ENCODE measurements around the gene TSPEAR. TPM values are rescaled to one million over a fixed set of nuclear protein-coding genes. Genes with fewer than 3 reads are reported as not detected.
A peak's percentile ranks its signal among the peaks of the same experiment; 100 is the strongest.

TSPEAR gene
- total and polyA plus RNA-seq, 2 of the 13 experiments (the other 11 are each of a cell fraction or from before 2014, with no cell fraction given): 0.07 to 0.32 TPM

- TF ChIP-seq YY1 (IDR thresholded peaks at IDR 0.05; ENCODE audit: insufficient read depth, insufficient replicate concordance, low read depth, low read length): no peak
- no peak for TF ChIP-seq PAWR (CRISPR knock-in tag; IDR thresholded peaks at IDR 0.05; ENCODE audit: borderline replicate concordance)
- TF ChIP-seq ZBTB20 (CRISPR knock-in tag; IDR thresholded peaks at IDR 0.05; ENCODE audit: borderline replicate concordance, low read depth): 0 out of 2 replicates have a peak, but pooled peaks have one; percentile 33
- no peak for TF ChIP-seq ZKSCAN1 (IDR thresholded peaks at IDR 0.05; ENCODE audit: low read length)
- TF ChIP-seq, protein P1, sequence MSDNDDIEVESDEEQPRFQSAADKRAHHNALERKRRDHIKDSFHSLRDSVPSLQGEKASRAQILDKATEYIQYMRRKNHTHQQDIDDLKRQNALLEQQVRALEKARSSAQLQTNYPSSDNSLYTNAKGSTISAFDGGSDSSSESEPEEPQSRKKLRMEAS (IDR thresholded peaks at IDR 0.05): peak; percentile 62
- TF ChIP-seq SNAPC5 (CRISPR knock-in tag; IDR thresholded peaks at IDR 0.05; ENCODE audit: borderline replicate concordance): no peak
- TF ChIP-seq SKI (IDR thresholded peaks at IDR 0.05; ENCODE audit: partially characterized antibody): no peak
- TF ChIP-seq ZFP90 (CRISPR knock-in tag; IDR thresholded peaks at IDR 0.05; ENCODE audit: borderline replicate concordance): no peak
- TF ChIP-seq DMAP1 (CRISPR knock-in tag; IDR thresholded peaks at IDR 0.05): no peak
- TF ChIP-seq SP4 (CRISPR knock-in tag; IDR thresholded peaks at IDR 0.05): no peak
- no peak for TF ChIP-seq IKZF1 (IDR thresholded peaks at IDR 0.05)
- TF ChIP-seq ZSCAN29 (CRISPR knock-in tag; conservative IDR thresholded peaks at IDR 0.05): no peak
- 0 out of 2 replicates have a peak, but pooled peaks have one; percentile 55 for TF ChIP-seq ZNF235 (CRISPR knock-in tag; IDR thresholded peaks at IDR 0.05; ENCODE audit: borderline replicate concordance)
- TF ChIP-seq PAXIP1 (CRISPR knock-in tag; conservative IDR thresholded peaks at IDR 0.05): no peak
- TF ChIP-seq ZMYM4 (CRISPR knock-in tag; IDR thresholded peaks at IDR 0.05): peak; percentile 26; the same call in 1 of the 2 replicates
- TF ChIP-seq MXD3 (CRISPR knock-in tag; IDR thresholded peaks at IDR 0.05): no peak; the same call in 1 of the 2 replicates
- TF ChIP-seq HNRNPH1 (optimal IDR thresholded peaks at IDR 0.05; ENCODE audit: low read depth, low read length): peak; percentile 29
- no peak for TF ChIP-seq WIZ (CRISPR knock-in tag; IDR thresholded peaks at IDR 0.05)
- peak; percentile 21; the same call in 1 of the 2 replicates for TF ChIP-seq SIX1 (CRISPR knock-in tag; IDR thresholded peaks at IDR 0.05; ENCODE audit: borderline replicate concordance)
- no peak for TF ChIP-seq ZNF224 (CRISPR knock-in tag; IDR thresholded peaks at IDR 0.05)
- no peak for TF ChIP-seq TGIF2 (CRISPR knock-in tag; IDR thresholded peaks at IDR 0.05)
Measured at GRCh38 chr21:44483288-44484237, 227.8 kb downstream of the TSPEAR start (continued).
